CD4-positive, alpha-beta T cell treated with Interleukin-4 for 4 hours (primary cell): ENCODE results near the gene ASPHD2.
"Not testable (repeated sequence)": the region's sequence is repeated elsewhere in the genome, so short reads cannot be mapped to it uniquely, and the experiment has no call there.

Source experiments
- DNase-seq: peaks from one replicate; pipeline ENCODE4 v3.0.0-alpha.2; 2020

ASPHD2 gene

GRCh38 chr22:26417406-26417805 is 11.7 kb upstream of the ASPHD2 start:
- no peak for DNase-seq

GRCh38 chr22:26418620-26419019 is 10.4 kb upstream of the ASPHD2 start:
- DNase-seq = no peak

- no peak for DNase-seq
These were observed 2.1 kb upstream of the ASPHD2 start for GRCh38 chr22:26426924-26427323.

GRCh38 chr22:26429458-26430286 is 612 bp downstream of the ASPHD2 start:
- no peak for DNase-seq

- DNase-seq = no peak
These were observed 1.5 kb downstream of the ASPHD2 start for GRCh38 chr22:26430600-26430999.

GRCh38 chr22:26431261-26431995 is 2.4 kb downstream of the ASPHD2 start:
- DNase-seq = no peak

GRCh38 chr22:26432619-26433311 is 3.7 kb downstream of the ASPHD2 start:
- peak; percentile 19 for DNase-seq

- no peak for DNase-seq
These were observed 4.7 kb downstream of the ASPHD2 start for GRCh38 chr22:26433805-26434204.

GRCh38 chr22:26435327-26436093 is 6.5 kb downstream of the ASPHD2 start:
- DNase-seq = no peak

- DNase-seq = no peak
These were observed 7.9 kb downstream of the ASPHD2 start for GRCh38 chr22:26436903-26437515.

GRCh38 chr22:26437694-26438392 is 8.8 kb downstream of the ASPHD2 start:
- DNase-seq = no peak

GRCh38 chr22:26438776-26439175 is 9.7 kb downstream of the ASPHD2 start:
- not testable (repeated sequence) for DNase-seq

GRCh38 chr22:26439559-26439958 is 10.5 kb downstream of the ASPHD2 start:
- no peak for DNase-seq

- no peak for DNase-seq
These were observed 13.2 kb downstream of the ASPHD2 start for GRCh38 chr22:26442086-26442756.

- DNase-seq = no peak
These were observed 15.0 kb downstream of the ASPHD2 start for GRCh38 chr22:26443901-26444690.

GRCh38 chr22:26444777-26445176 is 15.7 kb downstream of the ASPHD2 start:
- no peak for DNase-seq

- DNase-seq = no peak
These were observed 16.7 kb downstream of the ASPHD2 start for GRCh38 chr22:26445577-26446275.

GRCh38 chr22:26446808-26447515 is 17.9 kb downstream of the ASPHD2 start:
- DNase-seq = no peak
